H1 (cell line): Measurements from ENCODE around the gene C14orf132. TPM values are rescaled to one million over a fixed set of nuclear protein-coding genes. Genes with fewer than 3 reads are reported as not detected.

Experiments
- BACH1 ChIP-seq: IDR thresholded peaks from 2 replicates; pipeline ENCODE4 v1.6.1; 2012; ENCODE audit warnings: low read length, improper control_type of control experiment
- GABPA ChIP-seq: IDR thresholded peaks from 2 replicates; pipeline ENCODE4 v1.6.1; 2011; ENCODE audit warnings: mild to moderate bottlenecking, low read length, moderate library complexity, borderline replicate concordance; ENCODE audit not compliant: insufficient read depth
- HDAC2 ChIP-seq, 2 experiments: fragments of 300-600 bp in 1 of 2; sonication (generic) in 1 of 2; IDR thresholded peaks; 2 replicates each; pipeline ENCODE4 v1.6.1; 2011 to 2012; ENCODE audit warnings: low read depth in 2 of 2, low read length in 2 of 2, mild to moderate bottlenecking in 2 of 2, moderate library complexity in 2 of 2, borderline replicate concordance in 1 of 2, inconsistent platforms in 1 of 2
- JUN ChIP-seq: IDR thresholded peaks from 2 replicates; pipeline ENCODE4 v1.6.1; 2011; ENCODE audit warnings: low read depth, mild to moderate bottlenecking, improper control_type of control experiment, low read length
- KDM4A ChIP-seq: IDR thresholded peaks from one replicate; pipeline ENCODE4 v1.7.1; 2012; ENCODE audit warnings: low read depth, mild to moderate bottlenecking, moderate library complexity, low read length, inconsistent platforms; ENCODE audit not compliant: severe bottlenecking
- RBBP5 ChIP-seq: IDR thresholded peaks from 2 replicates; pipeline ENCODE4 v1.7.1; 2012; ENCODE audit warnings: low read depth, mild to moderate bottlenecking, inconsistent platforms, low read length, moderate library complexity, borderline replicate concordance
- SUZ12 ChIP-seq: fragments of 200-600 bp; sonication (generic); IDR thresholded peaks from 2 replicates; pipeline ENCODE4 v1.6.1; 2012; ENCODE audit warnings: mild to moderate bottlenecking, inconsistent platforms, low read length, moderate library complexity, mixed read lengths
- TBP ChIP-seq: IDR thresholded peaks from 2 replicates; pipeline ENCODE4 v1.6.1; 2011; ENCODE audit warnings: low read depth, low read length, improper control_type of control experiment
- TEAD4 ChIP-seq: IDR thresholded peaks from 2 replicates; pipeline ENCODE4 v1.6.1; 2012; ENCODE audit warnings: low read depth, low read length, inconsistent platforms, mixed read lengths
- polyA plus RNA-seq, 7 experiments: library from polyadenylated mRNA; depleted of rRNA in 3 of 7; stranded (reverse) in 5 of 7; unstranded in 2 of 7; fragments of >200 nt in 5 of 7; fragments of 200-250 nt in 2 of 7; gene quantifications; 1 replicate in 5 of 7; 2 replicates in 1 of 7; 4 replicates in 1 of 7; pipeline versions ENCODE4 v1.2.1 to v1.2.3, GENCODE V29; 2011 to 2013; ENCODE audit warnings: missing spikeins in 2 of 7, mixed read lengths in 2 of 7
- total RNA-seq: library from RNA; stranded (reverse); fragmentation: NEBNext Ultra II Directional; extraction: Animal tissue kit (Norgen Biotek cat#: 25700); gene quantifications from 2 replicates; pipeline ENCODE4 v1.2.1, GENCODE V29; 2021
- TF ChIP-seq, protein P1 (sequence below): IDR thresholded peaks from 2 replicates; pipeline ENCODE4 v1.6.1; 2012; ENCODE audit warnings: inconsistent platforms

Gene C14orf132
- total and polyA plus RNA-seq, 2 of the 8 experiments (the other 6 are each of a cell fraction or from before 2014, with no cell fraction given) = 11.7 to 32.5 TPM

DNA sequence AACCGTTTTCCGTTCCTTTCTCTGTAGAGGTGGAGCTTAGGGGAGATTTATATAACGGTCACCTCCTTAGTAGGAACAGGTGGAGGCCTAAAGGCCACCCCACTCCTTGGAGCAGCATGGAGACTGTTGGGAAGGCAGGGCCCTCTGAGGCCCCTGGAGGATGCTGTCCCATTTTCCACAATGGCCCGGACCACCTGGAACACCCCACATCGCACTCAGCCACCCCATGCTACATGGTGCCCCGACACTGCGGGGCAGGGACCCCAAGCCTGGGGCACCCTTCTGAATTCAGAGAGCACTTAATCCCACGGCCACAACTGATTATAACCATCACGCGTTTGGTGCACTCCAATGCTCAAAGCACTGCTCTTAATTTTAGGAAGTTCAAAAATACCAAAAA, 41.4 kb downstream of the C14orf132 start (continued):
- no peak for TF ChIP-seq TBP
- TF ChIP-seq TEAD4 = no peak
- TF ChIP-seq HDAC2 (IDR thresholded peaks at IDR 0.05; ENCODE audit: borderline replicate concordance in 1 of 2, low read depth in 2 of 2, low read length in 2 of 2) = no peak
- no peak for TF ChIP-seq JUN
- no peak for TF ChIP-seq GABPA
- no peak for TF ChIP-seq SUZ12
- no peak for TF ChIP-seq RBBP5
- TF ChIP-seq, protein P1, sequence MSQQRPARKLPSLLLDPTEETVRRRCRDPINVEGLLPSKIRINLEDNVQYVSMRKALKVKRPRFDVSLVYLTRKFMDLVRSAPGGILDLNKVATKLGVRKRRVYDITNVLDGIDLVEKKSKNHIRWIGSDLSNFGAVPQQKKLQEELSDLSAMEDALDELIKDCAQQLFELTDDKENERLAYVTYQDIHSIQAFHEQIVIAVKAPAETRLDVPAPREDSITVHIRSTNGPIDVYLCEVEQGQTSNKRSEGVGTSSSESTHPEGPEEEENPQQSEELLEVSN = no peak
- TF ChIP-seq BACH1 = no peak
- no peak for TF ChIP-seq KDM4A
